ENCODE measurements around the gene LPCAT2.

LPCAT2 gene

GRCh38 chr16:55508941-55509931, at the start of gene LPCAT2:
LPCAT2 (plus strand) TSS chr16:55509072; CDS start chr16:55509182, 110 bp downstream.
- DNase-seq, result peak; percentile 45 to 52

- DNase-seq, result no peak
Observed at GRCh38 chr16:55462241-55462640, 46.6 kb upstream of the LPCAT2 start.

GRCh38 chr16:55464375-55464774, 44.5 kb upstream of the LPCAT2 start:
- no peak for DNase-seq

- DNase-seq, result peak; percentile 41 to 73
Observed at GRCh38 chr16:55465077-55465896, 43.6 kb upstream of the LPCAT2 start.

GRCh38 chr16:55466209-55466608, 42.7 kb upstream of the LPCAT2 start:
- no peak for DNase-seq

- no peak for DNase-seq
Observed at GRCh38 chr16:55467898-55468297, 41.0 kb upstream of the LPCAT2 start.

- no peak for DNase-seq
Observed at GRCh38 chr16:55468352-55468990, 40.4 kb upstream of the LPCAT2 start.

- no peak for DNase-seq
Observed at GRCh38 chr16:55469821-55470532, 38.9 kb upstream of the LPCAT2 start.

- no peak for DNase-seq
Observed at GRCh38 chr16:55470533-55471371, 38.1 kb upstream of the LPCAT2 start.

- DNase-seq, result no peak
Observed at GRCh38 chr16:55471448-55472097, 37.3 kb upstream of the LPCAT2 start.

GRCh38 chr16:55473587-55473986, 35.3 kb upstream of the LPCAT2 start:
- DNase-seq, result no peak

- DNase-seq, result no peak
Observed at GRCh38 chr16:55474821-55475220, 34.1 kb upstream of the LPCAT2 start.

GRCh38 chr16:55475919-55476318, 33.0 kb upstream of the LPCAT2 start:
- no peak for DNase-seq

- DNase-seq, result no peak
Observed at GRCh38 chr16:55476625-55477533, 32.0 kb upstream of the LPCAT2 start.

- no peak for DNase-seq
Observed at GRCh38 chr16:55477736-55478135, 31.1 kb upstream of the LPCAT2 start.

- DNase-seq, result no peak
Observed at GRCh38 chr16:55478827-55479429, 29.9 kb upstream of the LPCAT2 start, which contains the start of gene MMP2. MMP2 (plus strand) TSS chr16:55479198; CDS start chr16:55479480, 282 bp downstream.

GRCh38 chr16:55479430-55480140, 29.3 kb upstream of the LPCAT2 start:
- no peak for DNase-seq

GRCh38 chr16:55480228-55480655, 28.6 kb upstream of the LPCAT2 start:
- DNase-seq, result no peak
